SH-SY5Y (cell line): ENCODE data around the gene TELO2.

Experiments
- GATA2 ChIP-seq: IDR thresholded peaks from 2 replicates; pipeline ENCODE4 v1.6.1; 2011; ENCODE audit warnings: mild to moderate bottlenecking, low read depth, low read length
- GATA3 ChIP-seq: IDR thresholded peaks from 2 replicates; pipeline ENCODE4 v1.6.1; 2011; ENCODE audit warnings: low read depth, mild to moderate bottlenecking, low read length, moderate library complexity

DNA sequence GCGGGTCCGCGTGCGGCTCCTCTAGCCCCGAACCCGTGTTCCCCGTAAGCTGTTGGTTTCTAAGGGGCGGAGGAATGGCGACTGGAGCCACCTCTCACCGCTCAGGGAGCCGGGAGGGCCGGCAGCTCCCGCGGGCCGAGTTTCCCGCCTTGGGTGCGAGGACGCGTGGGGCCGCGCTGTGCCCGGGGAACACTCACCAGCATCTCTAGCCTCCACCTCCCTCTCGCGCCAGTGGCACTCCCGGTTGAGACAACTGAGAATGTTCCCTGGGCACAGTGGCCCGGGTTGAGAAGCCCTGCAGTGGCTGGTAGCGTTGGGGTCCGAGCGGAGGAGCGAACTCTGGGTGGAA lies 560 bp downstream of the TELO2 start:
- TF ChIP-seq GATA3 (no peak), GATA2 (no peak)
